Breast epithelium (tissue), 3 donors: Measurements from ENCODE around the gene PYDC2.

Experiments used
- POLR2A ChIP-seq: fragments of 450-650 bp; IDR thresholded peaks from one replicate; pipeline ENCODE4 v1.6.1; 2016; ENCODE audit warnings: antibody characterized with exemption, mild to moderate bottlenecking, moderate library complexity
- POLR2AphosphoS5 ChIP-seq, 3 donors: sonication (generic); formaldehyde crosslinking; IDR thresholded peaks; one replicate each; pipeline ENCODE4 v1.6.1; 2017; ENCODE audit warnings: antibody characterized with exemption in 3 of 3
- TF ChIP-seq, protein P1 (sequence below), 3 donors: fragments of 450-650 bp; IDR thresholded peaks; one replicate each; pipeline ENCODE4 v1.5.1; 2016 to 2017; ENCODE audit warnings: antibody characterized with exemption in 3 of 3, mild to moderate bottlenecking in 3 of 3, moderate library complexity in 3 of 3

DNA sequence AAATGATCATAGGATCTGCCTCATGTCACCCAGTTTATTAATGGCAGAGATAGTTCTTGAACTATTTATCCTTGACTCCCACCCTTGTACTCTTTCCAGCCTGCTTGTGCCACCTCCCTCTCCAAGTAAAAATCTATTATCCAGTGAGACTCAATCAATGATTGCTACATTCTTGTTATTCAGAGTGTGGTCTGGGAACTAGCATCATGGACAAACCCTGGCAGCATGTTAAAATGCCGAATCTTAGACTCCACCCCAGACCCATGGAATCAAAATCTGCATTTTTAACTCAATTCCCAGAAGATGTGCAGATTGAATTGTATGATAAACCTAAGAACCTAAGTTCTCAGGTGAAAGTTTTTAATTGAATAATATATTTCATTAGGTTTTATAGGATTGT is 34.7 kb upstream of the PYDC2 start:
- TF ChIP-seq, protein P1, sequence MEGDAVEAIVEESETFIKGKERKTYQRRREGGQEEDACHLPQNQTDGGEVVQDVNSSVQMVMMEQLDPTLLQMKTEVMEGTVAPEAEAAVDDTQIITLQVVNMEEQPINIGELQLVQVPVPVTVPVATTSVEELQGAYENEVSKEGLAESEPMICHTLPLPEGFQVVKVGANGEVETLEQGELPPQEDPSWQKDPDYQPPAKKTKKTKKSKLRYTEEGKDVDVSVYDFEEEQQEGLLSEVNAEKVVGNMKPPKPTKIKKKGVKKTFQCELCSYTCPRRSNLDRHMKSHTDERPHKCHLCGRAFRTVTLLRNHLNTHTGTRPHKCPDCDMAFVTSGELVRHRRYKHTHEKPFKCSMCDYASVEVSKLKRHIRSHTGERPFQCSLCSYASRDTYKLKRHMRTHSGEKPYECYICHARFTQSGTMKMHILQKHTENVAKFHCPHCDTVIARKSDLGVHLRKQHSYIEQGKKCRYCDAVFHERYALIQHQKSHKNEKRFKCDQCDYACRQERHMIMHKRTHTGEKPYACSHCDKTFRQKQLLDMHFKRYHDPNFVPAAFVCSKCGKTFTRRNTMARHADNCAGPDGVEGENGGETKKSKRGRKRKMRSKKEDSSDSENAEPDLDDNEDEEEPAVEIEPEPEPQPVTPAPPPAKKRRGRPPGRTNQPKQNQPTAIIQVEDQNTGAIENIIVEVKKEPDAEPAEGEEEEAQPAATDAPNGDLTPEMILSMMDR (IDR thresholded peaks at IDR 0.05) = no peak
- TF ChIP-seq POLR2A (no peak), POLR2AphosphoS5 (IDR thresholded peaks at IDR 0.05) (no peak)
